Omental fat pad (tissue), 4 donors: ENCODE data around the gene LAPTM4A. TPM values are rescaled to one million over a fixed set of nuclear protein-coding genes. Genes with fewer than 3 reads are reported as not detected.
A peak's percentile ranks its signal among the peaks of the same experiment; 100 is the strongest.

Experiments
- ATAC-seq: fragments of 150-250 bp; one replicate; pipeline ENCODE4 v1.9.1; 2016; ENCODE audit warnings: mild to moderate bottlenecking, moderate library complexity; ENCODE audit not compliant: low FRiP score
- DNase-seq: peaks from one replicate; pipeline ENCODE4 v3.0.0-alpha.2; 2019; ENCODE audit warnings: low spot score
- total RNA-seq, 4 donors: library from RNA; depleted of rRNA; stranded (reverse); fragments of >200 nt; gene quantifications; one replicate each; pipeline ENCODE4 v1.1.0, GENCODE V29; 2016
- TF ChIP-seq, protein P1 (sequence below), 3 donors: fragments of 450-650 bp; IDR thresholded peaks; one replicate each; pipeline ENCODE4 v1.5.1; 2016 to 2017; ENCODE audit warnings: antibody characterized with exemption in 3 of 3, mild to moderate bottlenecking in 3 of 3, moderate library complexity in 2 of 3

The LAPTM4A gene
- total RNA-seq, 4 donors from 2014 or later: 174 to 306 (median 225) TPM

DNA sequence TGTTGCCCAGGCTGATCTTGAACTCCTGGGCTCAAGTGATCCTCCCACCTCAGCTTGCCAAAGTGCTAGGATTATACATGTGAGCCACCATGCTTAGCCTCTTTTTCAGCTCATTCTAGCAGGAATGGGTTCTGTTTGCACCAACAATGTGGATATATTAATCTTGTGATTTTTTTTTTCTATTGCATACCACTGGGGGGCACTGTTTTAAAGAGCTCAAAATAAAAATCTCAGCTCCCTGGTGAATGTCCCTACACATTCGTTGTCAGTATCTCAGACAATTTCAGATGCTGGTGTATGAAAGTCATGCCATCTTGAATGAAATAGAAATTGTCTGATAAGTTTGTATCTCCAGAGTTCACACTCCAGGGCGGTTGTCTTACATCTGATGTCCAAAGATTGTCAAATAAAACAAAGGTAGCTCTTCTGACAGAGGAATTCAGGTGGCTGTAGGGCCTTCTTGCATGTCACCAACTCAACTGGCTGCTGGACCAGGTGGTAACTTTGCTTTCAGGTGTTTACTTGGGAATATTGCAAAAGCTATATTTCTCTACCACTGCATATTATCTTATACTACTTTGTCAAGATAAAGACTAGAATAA lies 35.8 kb downstream of the LAPTM4A start:
- DNase-seq (no peak), ATAC-seq (no peak)
- TF ChIP-seq, protein P1, sequence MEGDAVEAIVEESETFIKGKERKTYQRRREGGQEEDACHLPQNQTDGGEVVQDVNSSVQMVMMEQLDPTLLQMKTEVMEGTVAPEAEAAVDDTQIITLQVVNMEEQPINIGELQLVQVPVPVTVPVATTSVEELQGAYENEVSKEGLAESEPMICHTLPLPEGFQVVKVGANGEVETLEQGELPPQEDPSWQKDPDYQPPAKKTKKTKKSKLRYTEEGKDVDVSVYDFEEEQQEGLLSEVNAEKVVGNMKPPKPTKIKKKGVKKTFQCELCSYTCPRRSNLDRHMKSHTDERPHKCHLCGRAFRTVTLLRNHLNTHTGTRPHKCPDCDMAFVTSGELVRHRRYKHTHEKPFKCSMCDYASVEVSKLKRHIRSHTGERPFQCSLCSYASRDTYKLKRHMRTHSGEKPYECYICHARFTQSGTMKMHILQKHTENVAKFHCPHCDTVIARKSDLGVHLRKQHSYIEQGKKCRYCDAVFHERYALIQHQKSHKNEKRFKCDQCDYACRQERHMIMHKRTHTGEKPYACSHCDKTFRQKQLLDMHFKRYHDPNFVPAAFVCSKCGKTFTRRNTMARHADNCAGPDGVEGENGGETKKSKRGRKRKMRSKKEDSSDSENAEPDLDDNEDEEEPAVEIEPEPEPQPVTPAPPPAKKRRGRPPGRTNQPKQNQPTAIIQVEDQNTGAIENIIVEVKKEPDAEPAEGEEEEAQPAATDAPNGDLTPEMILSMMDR (IDR thresholded peaks at IDR 0.05): peak in 2 of 3 donors; percentile 6 to 42

DNA sequence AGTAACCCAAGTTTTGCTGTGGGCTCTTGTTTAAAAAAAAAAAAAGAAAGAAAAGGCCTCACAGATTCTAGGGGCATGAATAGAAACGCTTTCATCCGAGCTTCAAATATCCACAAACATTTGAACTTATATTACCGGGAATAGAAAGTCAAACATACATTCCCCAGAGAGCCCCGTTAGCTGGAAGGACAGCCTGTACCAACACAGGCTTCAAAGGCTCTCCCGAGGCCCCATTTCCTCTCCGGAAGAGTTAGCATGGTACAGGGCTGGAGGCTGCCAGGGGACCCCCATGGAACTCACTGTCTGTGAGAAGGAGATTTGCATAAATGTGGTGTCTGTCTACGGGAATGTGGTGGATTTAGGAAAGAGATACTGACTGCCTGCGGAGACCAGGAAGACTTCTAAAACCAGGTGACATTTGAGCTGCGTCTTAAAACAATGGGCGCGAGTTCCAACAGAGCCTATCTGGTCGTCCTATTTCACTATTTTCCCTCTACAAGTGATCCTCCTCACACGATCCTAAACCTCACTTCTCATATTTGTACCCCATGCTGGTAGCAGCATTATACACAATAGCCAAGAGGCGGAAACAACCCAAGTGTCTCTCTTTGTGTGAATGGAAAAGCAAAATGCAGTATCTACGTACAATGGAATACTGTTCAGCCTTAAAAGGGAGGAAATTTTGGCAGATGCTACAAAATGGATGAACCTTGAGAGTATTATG lies 38.1 kb downstream of the LAPTM4A start:
- ATAC-seq: no peak
- no peak for DNase-seq
- TF ChIP-seq, protein P1 (IDR thresholded peaks at IDR 0.05): no peak

GRCh38 chr2:20012282-20013125 lies 38.9 kb downstream of the LAPTM4A start, which contains the start of gene MATN3:
Gene MATN3 (minus strand): TSS chr2:20012668. CDS start chr2:20012631, 37 bp downstream.
- DNase-seq (no peak), ATAC-seq (peak; percentile 67)
- TF ChIP-seq, protein P1 (IDR thresholded peaks at IDR 0.05): no peak

DNA sequence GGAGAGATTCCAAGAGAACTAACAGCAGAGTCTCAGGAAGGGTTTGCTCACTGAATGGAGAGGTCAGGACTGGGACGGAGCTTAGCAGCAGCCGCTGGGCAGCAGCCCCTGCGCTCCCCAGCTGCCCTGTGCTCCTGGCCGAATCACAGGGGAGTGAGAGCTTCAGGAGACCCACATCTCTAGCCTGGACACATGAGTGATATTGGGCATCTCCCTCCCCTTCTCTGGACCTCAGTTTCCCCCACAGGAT lies 39.5 kb downstream of the LAPTM4A start:
- ATAC-seq (no peak), DNase-seq (no peak)
- TF ChIP-seq, protein P1 (IDR thresholded peaks at IDR 0.05): no peak

DNA sequence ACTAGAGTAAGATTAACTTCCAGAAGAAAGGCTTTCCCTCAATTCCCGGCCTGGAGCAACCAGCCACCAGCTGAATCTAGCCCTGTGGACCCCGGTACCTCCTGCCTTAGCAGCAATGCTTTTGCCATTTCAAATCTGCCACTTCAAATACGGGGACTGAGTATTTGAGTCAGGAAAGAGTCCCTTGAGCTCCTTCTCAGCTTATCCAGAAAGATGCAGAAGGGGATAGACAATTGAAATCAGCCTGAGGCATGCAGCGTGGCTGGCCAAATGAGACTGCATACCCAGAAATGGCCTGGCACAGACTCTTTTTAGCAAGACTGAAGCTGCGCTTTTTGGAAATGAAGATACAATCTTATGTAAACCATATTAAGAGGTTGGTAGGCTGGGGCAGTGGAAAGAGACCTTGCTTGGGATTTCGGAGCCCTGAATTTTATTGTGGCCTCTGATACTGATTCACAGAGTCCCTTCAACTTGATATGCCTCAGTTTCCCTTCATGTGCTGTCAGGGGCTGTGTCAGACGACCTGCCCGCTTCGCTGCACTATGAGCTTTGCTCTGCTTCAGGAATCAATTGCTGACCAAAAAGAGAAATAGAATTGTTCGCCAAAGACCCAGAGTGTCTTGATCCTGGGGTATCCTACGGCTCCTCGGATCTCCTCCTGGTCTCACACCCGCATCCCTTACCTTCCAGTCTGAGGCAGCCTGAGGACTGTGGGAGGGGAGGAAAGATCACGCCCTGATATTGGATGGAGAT lies 40.0 kb downstream of the LAPTM4A start:
- no peak for ATAC-seq
- DNase-seq: no peak
- TF ChIP-seq, protein P1 (IDR thresholded peaks at IDR 0.05): no peak

DNA sequence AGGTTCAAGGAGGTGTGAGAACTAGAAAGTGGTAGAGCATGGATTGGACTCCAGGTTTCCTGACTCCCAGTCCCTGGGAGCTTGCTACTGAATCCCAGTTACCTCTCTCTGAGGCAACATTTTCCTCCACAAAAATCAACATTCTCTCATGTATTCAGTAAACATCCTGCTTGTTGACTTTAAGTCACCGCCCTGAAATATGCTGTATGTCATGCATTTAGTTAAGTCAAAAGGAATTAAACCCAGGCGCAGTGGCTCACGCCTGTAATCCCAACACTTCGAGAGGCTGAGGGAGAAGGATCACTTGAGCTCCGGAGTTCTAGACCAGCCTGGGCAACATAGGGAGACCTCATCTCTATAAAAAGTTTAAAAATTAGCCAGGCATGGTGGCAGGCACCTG lies 42.7 kb downstream of the LAPTM4A start:
- ATAC-seq (no peak), DNase-seq (no peak)
- TF ChIP-seq, protein P1 (IDR thresholded peaks at IDR 0.05): no peak
